Measurements from ENCODE around the gene UPK1A. TPM values are rescaled to one million over a fixed set of nuclear protein-coding genes. Genes with fewer than 3 reads are reported as not detected.
"Not testable (repeated sequence)": the region's sequence is repeated elsewhere in the genome, so short reads cannot be mapped to it uniquely, and the experiment has no call there.

The UPK1A gene
- total and polyA plus RNA-seq, 2 donors, result 81.8 to 89.8 TPM

DNA sequence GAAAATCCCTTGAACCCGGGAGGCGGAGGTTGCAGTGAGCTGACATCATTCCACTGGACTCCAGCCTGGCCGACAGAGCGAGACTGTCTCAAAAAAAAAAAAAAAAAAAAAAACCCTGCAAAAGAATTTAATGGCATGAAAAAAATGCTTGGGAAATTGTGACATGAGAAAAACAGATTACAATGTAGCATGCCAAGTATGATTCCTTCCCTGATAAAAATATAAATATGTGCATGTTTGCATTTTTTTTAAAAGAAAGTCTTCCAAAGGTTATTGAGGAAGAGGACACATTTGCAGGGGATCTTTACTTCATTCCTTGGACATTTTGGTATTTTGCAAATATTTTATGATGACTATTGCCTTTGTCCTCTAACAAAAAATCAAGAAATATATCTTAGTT, 23.5 kb downstream of the UPK1A start:
- no peak for DNase-seq (ENCODE audit: extremely low spot score)

DNA sequence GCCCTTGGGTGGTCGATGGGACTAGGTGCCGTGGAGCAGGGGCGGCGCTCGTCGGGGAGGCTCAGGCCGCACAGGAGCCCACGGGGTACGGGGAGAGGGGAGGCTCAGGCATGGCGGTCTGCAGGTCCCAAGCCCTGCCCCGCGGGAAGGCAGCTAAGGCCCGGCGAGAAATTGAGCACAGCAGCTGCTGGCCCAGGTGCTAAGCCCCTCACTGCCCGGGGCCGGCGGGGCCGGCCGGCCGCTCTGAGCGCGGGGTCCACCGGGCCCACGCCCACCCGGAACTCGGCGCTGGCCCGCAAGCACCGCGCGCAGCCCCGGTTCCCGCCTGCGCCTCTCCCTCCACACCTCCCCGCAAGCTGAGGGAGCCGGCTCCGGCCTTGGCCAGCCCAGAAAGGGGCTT, 24.8 kb downstream of the UPK1A start:
- not testable (repeated sequence) for H3K27ac ChIP-seq (ENCODE audit: low read depth); DNase-seq (ENCODE audit: extremely low spot score); H3K4me1 ChIP-seq (ENCODE audit: insufficient read depth); H3K36me3 ChIP-seq (ENCODE audit: insufficient read depth); H3K4me3 ChIP-seq (ENCODE audit: low read depth, low read length)
- WGBS, result 94% methylated on average over 37 of the region's 37 CpGs

More for the DNA sequence above, 23.5 kb downstream of the UPK1A start:
- Histone ChIP-seq H3K27ac (ENCODE audit: low read depth) (no peak overlapping the region), H3K4me3 (ENCODE audit: low read depth, low read length) (no peak overlapping the region), H3K4me1 (ENCODE audit: insufficient read depth) (no peaks in the 10 kb centered on the region), H3K36me3 (ENCODE audit: insufficient read depth) (no peaks in the 10 kb centered on the region)
- 32% methylated on average over 4 of the region's 4 CpGs for WGBS

DNA sequence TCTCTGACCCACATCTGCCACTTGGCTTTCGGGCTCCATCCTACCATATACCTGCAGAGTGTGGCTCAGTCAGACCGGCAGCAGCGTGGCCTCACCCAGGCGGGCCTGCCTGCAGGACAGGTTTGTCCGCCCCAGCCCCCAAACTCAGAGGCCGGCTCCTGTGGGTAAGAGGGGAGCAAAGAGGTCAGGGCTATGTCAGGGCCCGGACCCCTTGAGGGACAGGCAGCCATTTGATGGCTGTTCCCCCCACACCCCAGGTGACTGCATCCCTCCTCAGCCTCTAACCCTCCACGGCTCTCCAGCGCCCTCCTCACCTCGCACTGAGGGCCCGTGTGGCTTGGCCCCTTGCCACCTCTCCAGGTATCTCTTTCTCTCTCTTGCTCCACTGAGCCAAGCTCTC, 25.7 kb downstream of the UPK1A start:
- WGBS, result 78% methylated on average over 11 of the region's 11 CpGs
- Histone ChIP-seq H3K27ac (ENCODE audit: low read depth) (no peak overlapping the region), H3K36me3 (ENCODE audit: insufficient read depth) (no peaks in the 10 kb centered on the region), H3K4me3 (ENCODE audit: low read depth, low read length) (no peak overlapping the region), H3K4me1 (ENCODE audit: insufficient read depth) (no peaks in the 10 kb centered on the region)
- no peak for DNase-seq (ENCODE audit: extremely low spot score)

DNA sequence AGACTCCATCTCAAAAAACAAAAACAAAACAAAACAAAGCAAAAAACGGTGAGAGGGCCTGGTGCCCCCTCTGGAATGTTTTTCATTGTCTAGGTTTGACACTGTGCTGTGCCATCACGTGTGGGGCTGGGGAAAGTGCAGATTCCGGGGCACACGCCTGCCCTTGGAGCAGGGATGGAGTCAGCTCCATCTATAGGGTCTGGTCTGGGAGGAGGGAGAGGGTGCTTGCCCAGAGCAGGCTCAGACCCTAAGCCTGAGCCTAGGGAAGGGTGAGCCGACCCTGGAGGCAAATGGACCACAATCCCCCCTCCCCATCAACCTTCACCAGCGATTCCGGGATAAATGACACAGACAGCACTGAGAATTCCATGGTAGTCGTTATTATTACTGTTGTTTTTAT, 27.1 kb downstream of the UPK1A start:
- DNase-seq (ENCODE audit: extremely low spot score), result no peak
- no peak overlapping the region for H3K27ac ChIP-seq (ENCODE audit: low read depth)
- H3K4me1 ChIP-seq (ENCODE audit: insufficient read depth), result no peaks in the 10 kb centered on the region
- no peak overlapping the region for H3K4me3 ChIP-seq (ENCODE audit: low read depth, low read length)
- 17% methylated on average over 8 of the region's 8 CpGs for WGBS
- no peaks in the 10 kb centered on the region for H3K36me3 ChIP-seq (ENCODE audit: insufficient read depth)

DNA sequence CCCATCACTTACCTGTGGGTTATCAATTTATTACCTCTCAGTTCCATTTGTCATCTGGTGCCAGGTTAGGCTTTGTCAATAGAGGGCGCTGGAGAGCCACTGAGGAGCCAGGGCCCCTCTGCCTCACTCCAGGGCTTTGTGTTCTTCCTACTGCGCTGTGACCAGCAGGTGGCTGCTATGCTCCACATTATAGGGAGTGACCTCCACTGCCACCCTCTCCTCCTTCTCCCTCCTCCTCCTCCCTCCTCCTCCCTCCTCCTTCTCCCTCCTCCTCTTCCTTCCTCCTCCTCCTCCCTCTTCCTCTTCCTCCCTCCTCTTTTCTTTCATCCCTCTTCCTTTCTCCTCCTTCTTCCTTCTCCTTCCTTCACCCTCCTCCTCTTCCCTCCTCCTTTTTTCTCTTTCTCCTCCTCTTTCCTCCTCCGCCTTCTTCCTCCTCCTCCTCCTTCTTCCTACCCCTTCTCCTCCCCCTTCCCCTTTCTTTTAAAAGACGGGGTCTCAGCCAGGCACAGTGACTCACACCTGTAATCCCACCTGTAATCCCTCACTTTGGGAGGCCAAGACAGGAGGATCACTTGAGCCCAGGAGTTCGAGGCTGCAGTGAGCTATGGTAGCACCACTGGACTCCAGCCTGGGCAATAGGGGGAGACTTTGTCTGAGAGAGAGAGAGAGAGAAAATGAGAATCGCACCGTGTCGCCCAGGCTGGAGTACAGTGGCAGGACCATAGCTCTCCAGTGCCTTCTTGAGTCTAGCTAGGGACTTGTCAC, 27.7 kb downstream of the UPK1A start:
- H3K4me3 ChIP-seq (ENCODE audit: low read depth, low read length), result no peak overlapping the region
- DNase-seq (ENCODE audit: extremely low spot score), result peak; percentile 40
- 37% methylated on average over 8 of the region's 8 CpGs for WGBS
- no peaks in the 10 kb centered on the region for H3K4me1 ChIP-seq (ENCODE audit: insufficient read depth)
- H3K27ac ChIP-seq (ENCODE audit: low read depth), result no peak overlapping the region
- no peaks in the 10 kb centered on the region for H3K36me3 ChIP-seq (ENCODE audit: insufficient read depth)

DNA sequence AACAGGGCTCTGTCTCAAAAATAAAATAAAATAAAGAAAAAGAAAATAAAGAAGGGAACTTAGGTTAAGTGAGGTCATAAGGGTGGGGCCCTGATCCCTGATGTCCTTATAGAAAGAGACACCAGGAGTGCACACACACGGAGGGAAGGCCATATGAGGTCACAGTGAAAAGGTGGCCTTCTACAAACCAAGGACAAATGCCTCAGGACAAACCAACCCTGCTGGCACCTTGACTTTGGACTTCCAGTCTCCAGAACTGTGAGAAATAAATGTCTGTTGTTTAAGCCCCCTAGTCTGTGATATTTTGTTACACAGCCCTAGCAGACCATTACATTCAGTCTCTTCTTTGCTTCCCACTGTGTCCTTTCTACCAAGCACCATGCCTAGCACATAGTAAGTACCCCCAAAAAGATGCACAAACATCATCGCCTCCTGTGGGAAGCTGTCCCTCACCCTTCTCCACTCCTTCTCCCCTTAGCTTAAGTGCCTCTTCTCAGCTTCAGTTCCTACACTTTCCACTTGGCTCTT, 29.6 kb downstream of the UPK1A start:
- Histone ChIP-seq H3K27ac (ENCODE audit: low read depth) (no peak overlapping the region), H3K4me1 (ENCODE audit: insufficient read depth) (no peaks in the 10 kb centered on the region), H3K4me3 (ENCODE audit: low read depth, low read length) (no peak overlapping the region), H3K36me3 (ENCODE audit: insufficient read depth) (no peaks in the 10 kb centered on the region)
- DNase-seq (ENCODE audit: extremely low spot score), result no peak
- WGBS, result 76% methylated on average over 2 of the region's 2 CpGs

DNA sequence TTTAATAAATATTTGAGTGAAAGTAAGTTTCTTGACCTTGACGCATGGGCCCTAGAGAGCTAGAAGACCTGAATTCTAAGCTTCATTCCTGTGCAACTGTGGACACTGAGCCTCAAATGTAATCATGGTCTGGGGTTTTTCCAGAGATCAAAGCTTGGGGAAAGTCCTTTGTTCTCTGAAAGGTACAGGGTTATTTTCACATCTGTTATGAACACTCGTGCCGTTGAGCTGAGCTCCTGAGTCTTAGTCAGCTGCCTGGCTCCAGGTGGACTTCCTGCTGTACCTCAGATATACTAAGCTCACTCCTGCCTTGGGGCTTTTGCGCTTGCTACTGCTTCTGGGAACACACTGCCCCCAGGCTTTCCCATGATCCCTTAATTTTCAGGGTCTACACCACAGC, 30.5 kb downstream of the UPK1A start:
- no peaks in the 10 kb centered on the region for H3K36me3 ChIP-seq (ENCODE audit: insufficient read depth)
- H3K4me1 ChIP-seq (ENCODE audit: insufficient read depth), result no peaks in the 10 kb centered on the region
- H3K4me3 ChIP-seq (ENCODE audit: low read depth, low read length), result no peak overlapping the region
- H3K27ac ChIP-seq (ENCODE audit: low read depth), result no peak overlapping the region
- WGBS, result 76% methylated on average over 4 of the region's 4 CpGs
- no peak for DNase-seq (ENCODE audit: extremely low spot score)

DNA sequence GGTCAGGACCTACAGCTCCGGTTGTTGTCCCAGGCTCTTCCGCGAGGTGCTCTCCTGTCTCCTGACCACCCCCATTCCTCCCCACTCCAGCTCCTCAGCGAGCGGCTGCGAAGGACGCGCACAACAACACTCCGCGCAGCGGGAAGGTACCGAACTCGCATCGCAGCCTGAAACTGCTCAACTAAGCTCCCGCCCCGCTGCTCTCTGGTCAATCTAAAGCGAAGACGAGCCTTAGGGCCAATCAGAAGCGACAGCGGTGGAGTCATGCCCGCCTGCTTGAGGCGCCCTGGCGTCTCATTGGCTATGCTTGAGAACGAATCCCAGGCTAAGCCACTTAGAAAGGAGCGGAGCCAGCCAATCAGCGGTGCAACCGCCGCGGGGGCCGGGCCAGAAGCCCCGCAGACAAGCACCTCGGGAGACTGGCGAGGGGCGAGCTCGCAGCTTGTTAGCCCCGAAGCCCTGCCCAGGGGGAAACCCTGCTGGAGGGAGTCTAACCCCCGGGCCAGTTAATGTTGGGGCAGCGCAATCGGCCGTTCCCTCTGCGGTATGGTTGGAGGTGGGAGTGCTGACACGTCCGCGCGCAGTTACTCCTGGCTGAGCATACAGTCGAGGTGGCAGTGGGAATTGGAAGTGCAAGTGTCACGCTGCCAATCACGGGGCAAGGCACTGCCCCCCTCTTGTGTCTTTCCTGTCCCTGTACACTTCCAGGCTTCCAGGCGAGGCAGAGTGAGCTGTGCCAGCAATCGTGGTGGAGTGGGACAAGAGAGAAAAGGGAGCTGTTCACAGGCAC, 36.1 kb downstream of the UPK1A start:
- DNase-seq (ENCODE audit: extremely low spot score), result peak; percentile 93
- H3K36me3 ChIP-seq (ENCODE audit: insufficient read depth), result no peaks in the 10 kb centered on the region
- no peaks in the 10 kb centered on the region for H3K4me1 ChIP-seq (ENCODE audit: insufficient read depth)
- peak overlapping the region; percentile 44 for H3K4me3 ChIP-seq (ENCODE audit: low read depth, low read length)
- H3K27ac ChIP-seq (ENCODE audit: low read depth), result no peak overlapping the region
- WGBS, result under 1% methylated on average over 50 of the region's 50 CpGs

DNA sequence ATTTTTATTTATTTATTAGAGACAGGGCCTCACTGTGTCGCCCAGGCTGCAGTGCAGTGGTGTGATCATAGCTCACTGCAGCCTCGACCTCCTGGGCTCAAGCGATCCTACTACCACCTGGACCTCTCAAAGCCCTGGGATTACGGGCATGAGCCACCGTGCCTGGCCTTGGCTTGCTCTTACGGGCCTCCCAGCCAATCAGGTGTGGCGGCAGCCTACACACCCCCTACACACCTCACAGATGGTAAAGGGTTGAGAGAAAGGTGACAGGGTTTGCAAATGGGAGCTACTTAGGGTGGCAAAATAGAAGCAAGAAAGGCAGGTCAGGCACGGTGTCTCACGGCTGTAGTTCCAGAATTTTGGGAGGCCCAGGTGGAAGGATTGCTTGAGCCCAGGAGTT, 37.0 kb downstream of the UPK1A start:
- Histone ChIP-seq H3K27ac (ENCODE audit: low read depth) (no peak overlapping the region), H3K36me3 (ENCODE audit: insufficient read depth) (no peaks in the 10 kb centered on the region), H3K4me3 (ENCODE audit: low read depth, low read length) (no peak overlapping the region), H3K4me1 (ENCODE audit: insufficient read depth) (no peaks in the 10 kb centered on the region)
- DNase-seq (ENCODE audit: extremely low spot score), result no peak
- WGBS, result 51% methylated on average over 9 of the region's 9 CpGs

DNA sequence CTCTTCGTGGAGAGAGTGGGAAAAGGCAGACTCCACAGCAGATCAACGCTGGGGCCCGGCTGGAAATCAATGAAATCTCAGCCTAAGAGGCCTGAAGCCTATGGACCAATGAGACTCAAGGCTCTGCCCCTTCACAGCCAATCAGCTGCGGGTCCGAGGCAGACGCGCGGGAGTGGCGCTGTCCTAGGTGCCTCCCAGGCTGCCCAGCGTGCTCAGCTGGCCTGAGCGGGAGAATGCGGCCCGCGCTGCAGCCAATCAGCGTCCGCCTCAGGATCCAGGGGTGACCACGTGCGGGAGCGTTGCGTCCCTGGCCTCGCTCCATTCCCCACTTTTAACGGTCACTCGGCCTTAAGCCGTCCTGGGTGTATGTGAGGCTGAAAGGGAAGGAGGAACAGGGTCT, 37.9 kb downstream of the UPK1A start, which contains the start of gene ZBTB32:
TSS of gene ZBTB32 (plus strand) at position 341 of the 400 bp plus-strand sequence. CDS start 10,069 bp downstream, outside the sequence.
- DNase-seq (ENCODE audit: extremely low spot score), result no peak
- no peaks in the 10 kb centered on the region for H3K36me3 ChIP-seq (ENCODE audit: insufficient read depth)
- H3K27ac ChIP-seq (ENCODE audit: low read depth), result no peak within 1 kb of the TSS
- no peak within 1 kb of the TSS for H3K4me3 ChIP-seq (ENCODE audit: low read depth, low read length)
- no peaks in the 10 kb centered on the region for H3K4me1 ChIP-seq (ENCODE audit: insufficient read depth)
- 19% methylated on average over 24 of the region's 24 CpGs for WGBS

DNA sequence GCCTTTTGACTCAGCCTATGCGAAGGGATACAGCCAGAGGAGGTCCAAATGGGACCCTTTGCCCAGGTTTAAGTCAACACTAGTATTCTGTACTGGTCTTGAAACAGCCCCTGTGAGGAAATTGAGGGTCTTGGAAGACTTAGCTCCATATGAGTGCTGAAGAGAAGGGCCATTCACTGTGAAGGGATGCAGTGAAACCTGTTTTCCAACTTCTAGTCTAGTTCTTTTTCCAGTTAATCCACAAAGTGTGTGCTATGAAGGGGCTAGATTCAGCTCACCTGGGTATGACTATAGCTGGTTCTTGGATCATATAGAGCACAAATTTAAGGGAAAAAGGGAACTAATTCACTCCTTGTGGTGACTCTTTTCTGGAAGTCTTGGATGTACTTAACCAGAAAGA, 42.1 kb downstream of the UPK1A start:
- no peaks in the 10 kb centered on the region for H3K4me1 ChIP-seq (ENCODE audit: insufficient read depth)
- 90% methylated on average over 1 of the region's 1 CpG for WGBS
- H3K27ac ChIP-seq (ENCODE audit: low read depth), result no peak overlapping the region
- DNase-seq (ENCODE audit: extremely low spot score), result no peak
- H3K36me3 ChIP-seq (ENCODE audit: insufficient read depth), result no peaks in the 10 kb centered on the region
- H3K4me3 ChIP-seq (ENCODE audit: low read depth, low read length), result no peak overlapping the region

DNA sequence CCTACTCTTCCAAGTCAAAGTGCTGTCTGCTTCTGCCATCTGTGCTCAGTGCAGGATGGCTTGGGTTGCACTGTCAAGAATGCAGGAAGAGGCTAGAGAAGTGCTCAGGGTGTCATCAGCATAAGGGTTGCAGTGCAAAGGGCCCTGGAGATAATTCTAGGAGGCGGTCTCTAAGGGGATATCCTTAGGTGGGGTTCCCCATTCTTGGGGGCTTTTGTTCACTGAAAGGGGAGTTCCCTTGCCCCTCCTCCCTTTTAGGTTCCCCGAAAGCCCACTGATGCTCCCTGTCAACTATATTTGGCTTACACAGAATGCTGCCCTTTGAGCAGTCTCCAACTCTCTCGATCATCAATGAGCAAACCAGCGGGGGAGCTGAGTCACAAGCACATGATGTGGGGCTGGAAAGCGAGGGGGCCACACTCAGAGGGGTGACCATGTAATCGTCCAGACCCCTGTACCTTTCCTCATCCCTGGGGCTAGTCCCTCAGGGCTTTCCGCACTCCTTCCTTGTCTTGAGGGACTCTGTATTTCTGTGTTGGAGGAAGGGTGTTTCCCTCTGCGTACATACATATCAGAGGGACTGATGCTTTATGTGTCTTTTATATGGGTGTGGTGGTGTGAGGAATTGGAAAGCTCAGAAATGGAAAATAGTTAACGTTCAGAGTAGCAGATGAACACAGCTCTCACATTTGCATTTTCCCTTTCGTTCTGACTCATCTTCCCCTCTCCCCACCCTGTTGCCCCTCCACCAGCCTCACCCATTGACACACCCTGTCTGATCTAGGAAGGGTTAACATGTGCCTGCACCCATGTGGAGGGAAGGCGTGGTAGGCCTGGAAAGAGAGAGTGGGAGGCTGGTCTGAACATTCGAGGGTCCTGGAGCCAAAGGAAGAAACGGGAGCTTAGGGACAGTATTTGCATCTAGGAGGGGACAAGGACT, 44.7 kb downstream of the UPK1A start:
- no peak for DNase-seq (ENCODE audit: extremely low spot score)
- 70% methylated on average over 13 of the region's 13 CpGs for whole genome bisulfite sequencing
- no peak overlapping the region for H3K27ac ChIP-seq (ENCODE audit: low read depth)
- H3K4me1 ChIP-seq (ENCODE audit: insufficient read depth), result no peaks in the 10 kb centered on the region
- no peak overlapping the region for H3K4me3 ChIP-seq (ENCODE audit: low read depth, low read length)
- H3K36me3 ChIP-seq (ENCODE audit: insufficient read depth), result no peaks in the 10 kb centered on the region

Data from urinary bladder (tissue), 4 donors.